Measurements from ENCODE around the gene SMARCD2.
"Not testable (repeated sequence)": the region's sequence is repeated elsewhere in the genome, so short reads cannot be mapped to it uniquely, and the experiment has no call there.

SMARCD2 gene

GRCh38 chr17:63842540-63843386 lies at the start of gene SMARCD2:
Gene SMARCD2, minus strand, starts transcription at chr17:63842685. Its CDS starts 11 bp downstream, at chr17:63842674.
- peak; percentile 98 for DNase-seq (ENCODE audit: low spot score)

- peak; percentile 72 for DNase-seq (ENCODE audit: low spot score)
These were observed 46.8 kb upstream of the SMARCD2 start for GRCh38 chr17:63889026-63889848.

- not testable (repeated sequence) for DNase-seq (ENCODE audit: low spot score)
These were observed 42.6 kb upstream of the SMARCD2 start for GRCh38 chr17:63885119-63885518.

GRCh38 chr17:63882626-63883126 lies 40.2 kb upstream of the SMARCD2 start:
- DNase-seq (ENCODE audit: low spot score): not testable (repeated sequence)

- peak; percentile 76 for DNase-seq (ENCODE audit: low spot score)
These were observed 39.6 kb upstream of the SMARCD2 start, which contains the start of gene GH2 for GRCh38 chr17:63881935-63882601. Gene GH2, minus strand, starts transcription at chr17:63881944. Its CDS starts 143 bp downstream, at chr17:63881801.

- DNase-seq (ENCODE audit: low spot score): not testable (repeated sequence)
These were observed 38.9 kb upstream of the SMARCD2 start for GRCh38 chr17:63881337-63881736.

- DNase-seq (ENCODE audit: low spot score): no peak
These were observed 38.2 kb upstream of the SMARCD2 start for GRCh38 chr17:63880706-63881105.

GRCh38 chr17:63878413-63878812 lies 35.9 kb upstream of the SMARCD2 start:
- not testable (repeated sequence) for DNase-seq (ENCODE audit: low spot score)

GRCh38 chr17:63874693-63875092 lies 32.2 kb upstream of the SMARCD2 start:
- not testable (repeated sequence) for DNase-seq (ENCODE audit: low spot score)

GRCh38 chr17:63874061-63874626 lies 31.7 kb upstream of the SMARCD2 start:
- not testable (repeated sequence) for DNase-seq (ENCODE audit: low spot score)

GRCh38 chr17:63873577-63873976 lies 31.1 kb upstream of the SMARCD2 start, which contains the start of gene CSH2:
Gene CSH2, minus strand, starts transcription at chr17:63873677. Its CDS starts 63 bp downstream, at chr17:63873614.
- DNase-seq (ENCODE audit: low spot score): not testable (repeated sequence)

GRCh38 chr17:63871646-63872365 lies 29.3 kb upstream of the SMARCD2 start:
- DNase-seq (ENCODE audit: low spot score): not testable (repeated sequence)

GRCh38 chr17:63870292-63870665 lies 27.8 kb upstream of the SMARCD2 start:
- not testable (repeated sequence) for DNase-seq (ENCODE audit: low spot score)

GRCh38 chr17:63869491-63870291 lies 27.2 kb upstream of the SMARCD2 start:
- not testable (repeated sequence) for DNase-seq (ENCODE audit: low spot score)

GRCh38 chr17:63866625-63867024 lies 24.1 kb upstream of the SMARCD2 start:
- not testable (repeated sequence) for DNase-seq (ENCODE audit: low spot score)

- DNase-seq (ENCODE audit: low spot score): no peak
These were observed 16.8 kb upstream of the SMARCD2 start for GRCh38 chr17:63859257-63859656.

- DNase-seq (ENCODE audit: low spot score): not testable (repeated sequence)
These were observed 13.9 kb upstream of the SMARCD2 start for GRCh38 chr17:63856425-63856824.

GRCh38 chr17:63855185-63855584 lies 12.7 kb upstream of the SMARCD2 start:
- no peak for DNase-seq (ENCODE audit: low spot score)

- no peak for DNase-seq (ENCODE audit: low spot score)
These were observed 12.2 kb upstream of the SMARCD2 start for GRCh38 chr17:63854709-63855108.

GRCh38 chr17:63853260-63853659 lies 10.8 kb upstream of the SMARCD2 start:
- DNase-seq (ENCODE audit: low spot score): no peak
